Erythroblast (primary cell): ENCODE measurements around the gene ERC2.

Source experiments
- GATA1 ChIP-seq: IDR thresholded peaks from 2 replicates; pipeline ENCODE4 v1.6.1; 2011; ENCODE audit warnings: low read depth, mild to moderate bottlenecking, control low read depth, low read length, moderate library complexity
- POLR2A ChIP-seq: IDR thresholded peaks from 2 replicates; pipeline ENCODE4 v1.6.1; 2011; ENCODE audit warnings: mild to moderate bottlenecking, low read length

- TF ChIP-seq POLR2A (no peak), GATA1 (no peak)
Observed at GRCh38 chr3:55716611-55717225, 751.5 kb downstream of the ERC2 start.
